Sigmoid colon (tissue), 7 donors: ENCODE measurements around the gene HUS1. TPM values are rescaled to one million over a fixed set of nuclear protein-coding genes. Genes with fewer than 3 reads are reported as not detected.
"Not testable (repeated sequence)": the region's sequence is repeated elsewhere in the genome, so short reads cannot be mapped to it uniquely, and the experiment has no call there.

Experiments
- DNase-seq: peaks from one replicate; pipeline ENCODE4 v3.0.0-alpha.2; 2019
- H3K27ac ChIP-seq, 4 donors: fragments of 200-600 bp; sonication (generic); one replicate each; pipeline ENCODE4 v1.5.1; 2016 to 2019; ENCODE audit warnings: mild to moderate bottlenecking in 1 of 4
- H3K27me3 ChIP-seq, 3 donors: fragments of 200-600 bp; sonication (generic); one replicate each; pipeline ENCODE4 v1.5.1; 2019; ENCODE audit warnings: mild to moderate bottlenecking in 1 of 3
- H3K36me3 ChIP-seq, 4 donors: fragments of 200-600 bp; sonication (generic); one replicate each; pipeline ENCODE4 v1.5.1; 2016 to 2019
- H3K4me1 ChIP-seq, 4 donors: fragments of 200-600 bp; sonication (generic); one replicate each; pipeline ENCODE4 v1.5.1; 2017 to 2019
- H3K4me3 ChIP-seq, 4 donors: fragments of 200-600 bp; sonication (generic); one replicate each; pipeline ENCODE4 v1.5.1; 2017 to 2019; ENCODE audit warnings: mild to moderate bottlenecking in 2 of 4, moderate library complexity in 1 of 4
- H3K9me3 ChIP-seq, 4 donors: fragments of 200-600 bp in 3 of 4; sonication (generic) in 3 of 4; one replicate each; pipeline versions ENCODE4 v1.5.1 to v1.6.1; 2013 to 2019
- CTCF ChIP-seq, 4 experiments: fragments of 450-650 bp in 3 of 4; fragments of 200-600 bp in 1 of 4; IDR thresholded peaks; one replicate each; pipeline ENCODE4 v1.5.1; 2016 to 2019; ENCODE audit warnings: antibody characterized with exemption in 4 of 4, mild to moderate bottlenecking in 3 of 4, moderate library complexity in 2 of 4
- EP300 ChIP-seq, 4 donors: sonication (generic); formaldehyde crosslinking; IDR thresholded peaks; one replicate each; pipeline ENCODE4 v1.6.1; 2017; ENCODE audit warnings: antibody characterized with exemption in 4 of 4
- POLR2A ChIP-seq, 2 donors: fragments of 450-650 bp; IDR thresholded peaks; one replicate each; pipeline ENCODE4 v1.6.1; 2016; ENCODE audit warnings: antibody characterized with exemption in 2 of 2, mild to moderate bottlenecking in 2 of 2, moderate library complexity in 2 of 2
- POLR2AphosphoS5 ChIP-seq, 4 donors: sonication (generic); formaldehyde crosslinking; IDR thresholded peaks; one replicate each; pipeline ENCODE4 v1.6.1; 2017; ENCODE audit warnings: antibody characterized with exemption in 4 of 4
- WGBS, 2 donors: extraction: QIAGEN DNeasy Blood & Tissue Kit; methylation state at CpG; one replicate each; pipeline ENCODE4 v1.1.7; 2013; 5-methylcytosine and 5-hydroxymethylcytosine counted together
- intact Hi-C: fragments of 100-400 bp; cut with DNase I; formaldehyde crosslinking; loops from one replicate; pipeline ENCODE4 v1.15.1; 2023
- polyA plus RNA-seq, 3 donors: library from polyadenylated mRNA; stranded (reverse); fragments of 200-250 nt; gene quantifications; one replicate each; pipeline ENCODE4 v1.2.3, GENCODE V29; 2013
- total RNA-seq, 4 donors: library from RNA; depleted of rRNA; stranded (reverse); fragments of >200 nt; gene quantifications; one replicate each; pipeline ENCODE4 v1.1.0, GENCODE V29; 2016
- donor health status: healthy with polysubstance abuse.
- donor health status: Bipolar disorder and iron deficiency.
- donor health status: healthy.

The HUS1 gene
- total and polyA plus RNA-seq, 7 donors, result 15.7 to 35.0 (median 23.5) TPM

GRCh38 chr7:47991741-47992311, 12.4 kb upstream of the HUS1 start:
- Histone ChIP-seq H3K36me3 (no peaks in the 10 kb centered on the region), H3K27ac (peak overlapping the region; percentile 25 to 72 (median 56)), H3K27me3 (no peaks in the 10 kb centered on the region), H3K4me1 (peaks cover 0 to 12% (median 5%) of the 10 kb centered on the region in 4 donors), H3K4me3 (peak overlapping the region; percentile 23 to 57 (median 52)), H3K9me3 (no peaks in the 10 kb centered on the region)
- peak; percentile 91 for DNase-seq
- TF ChIP-seq CTCF (IDR thresholded peaks at IDR 0.05), result peak in 3 of 4 experiments; percentile 33 to 65 (median 49)
- no peak for TF ChIP-seq EP300 (IDR thresholded peaks at IDR 0.05)
- TF ChIP-seq POLR2A (IDR thresholded peaks at IDR 0.05), result no peak
- 2 to 3% methylated on average over 26 of the region's 26 CpGs for WGBS, 2 donors
- intact Hi-C loops, result loop anchor here (1.0 kb wide), 1 partner anchor 118 kb away; no protein-coding TSS in a partner anchor

- intact Hi-C loops, result no loop called here
- no peaks in the 10 kb centered on the region for H3K36me3 ChIP-seq
- TF ChIP-seq EP300 (IDR thresholded peaks at IDR 0.05) (no peak), POLR2A (IDR thresholded peaks at IDR 0.05) (no peak), POLR2AphosphoS5 (IDR thresholded peaks at IDR 0.05) (no peak), CTCF (IDR thresholded peaks at IDR 0.05) (no peak)
- 81 to 92% methylated on average over 1 of the region's 1 CpG for WGBS, 2 donors
- H3K4me1 ChIP-seq, result peaks cover 0 to 12% (median 5%) of the 10 kb centered on the region in 4 donors
- H3K9me3 ChIP-seq, result no peaks in the 10 kb centered on the region
- peak overlapping the region in 3 of 4 donors; percentile 48 to 72 (median 64) for H3K27ac ChIP-seq
- H3K4me3 ChIP-seq, result peak overlapping the region; percentile 23 to 57 (median 52)
- H3K27me3 ChIP-seq, result no peaks in the 10 kb centered on the region
- DNase-seq, result no peak
Measured at GRCh38 chr7:47991270-47991669, 11.9 kb upstream of the HUS1 start.

GRCh38 chr7:47990592-47990991, 11.2 kb upstream of the HUS1 start:
- intact Hi-C loops, result no loop called here
- H3K4me3 ChIP-seq, result no peak overlapping the region

GRCh38 chr7:47989607-47990400, 10.4 kb upstream of the HUS1 start:
- H3K4me3 ChIP-seq, H3K9me3 ChIP-seq, H3K27me3 ChIP-seq, H3K36me3 ChIP-seq, DNase-seq, intact Hi-C loops, H3K27ac ChIP-seq: not testable (repeated sequence)
- peaks cover 0 to 12% (median 5%) of the 10 kb centered on the region in 4 donors for H3K4me1 ChIP-seq
- 74 to 81% methylated on average over 10 of the region's 10 CpGs for WGBS, 2 donors

More at GRCh38 chr7:47990592-47990991, 11.2 kb upstream of the HUS1 start:
- Histone ChIP-seq H3K9me3 (no peaks in the 10 kb centered on the region), H3K27me3 (no peaks in the 10 kb centered on the region), H3K27ac (no peak overlapping the region), H3K4me1 (peaks cover 0 to 12% (median 5%) of the 10 kb centered on the region in 4 donors), H3K36me3 (no peaks in the 10 kb centered on the region)
- DNase-seq, result no peak
- TF ChIP-seq EP300 (IDR thresholded peaks at IDR 0.05) (no peak), POLR2A (IDR thresholded peaks at IDR 0.05) (no peak), CTCF (IDR thresholded peaks at IDR 0.05) (no peak), POLR2AphosphoS5 (IDR thresholded peaks at IDR 0.05) (no peak)
- WGBS, 2 donors, result 93 to 94% methylated on average over 5 of the region's 5 CpGs
